HepG2 (cell line): ENCODE measurements around the gene NPTXR. TPM values are rescaled to one million over a fixed set of nuclear protein-coding genes. Genes with fewer than 3 reads are reported as not detected.

Source experiments
- ATAC-seq: fragments of 200-7000 bp; cut with Tn5 transposase; 3 replicates; pipeline ENCODE4 v1.9.1; 2020; ENCODE audit warnings: mild to moderate bottlenecking, moderate library complexity
- BruUV-seq: library from RNA; stranded (reverse); fragments of 400-500 nt; replicated peaks from 2 replicates; lab custom pipeline; 2021; lab: Mats Ljungman, UMichigan
- CTCF ChIA-PET: fragments of 300-600 bp; formaldehyde crosslinking; extraction: SDS; loops from one replicate; lab custom pipeline; 2021; ENCODE audit warnings: low total read pairs, inconsistent platforms, low intra/inter-chr PET ratio; lab: Yijun Ruan, JAX
- POLR2A ChIA-PET: fragments of 350-600 bp; sonication (Branson Sonifier 250); formaldehyde crosslinking; loops from one replicate; lab custom pipeline; 2020; ENCODE audit warnings: antibody characterized with exemption, inconsistent platforms; lab: Yijun Ruan, JAX
- DNase-seq: peaks from one replicate; pipeline ENCODE4 v3.0.0-alpha.2; 2015; ENCODE audit warnings: low spot score
- FAIRE-seq: peaks from 3 replicates; lab custom pipeline; 2011; peaks lifted over from hg19 to GRCh38; lab: Jason Lieb, UNC
- H2AFZ ChIP-seq: one replicate; pipeline ENCODE4 v1.6.1; 2011; ENCODE audit warnings: low read length, inconsistent platforms
- H3K27ac ChIP-seq: fragments of 300-600 bp; 3 replicates; pipeline ENCODE4 v1.8.0; 2011; ENCODE audit warnings: mixed run types, mild to moderate bottlenecking, mixed read lengths, low read length, inconsistent platforms; ENCODE audit not compliant: insufficient read depth; ENCODE audit errors: extremely low read length
- H3K27me3 ChIP-seq, 2 experiments: fragments of 200-600 bp in 1 of 2; 2 replicates in 1 of 2; 3 replicates in 1 of 2; pipeline versions ENCODE4 v1.6.0 to v1.8.0; 2011; ENCODE audit warnings: low read length in 2 of 2, mild to moderate bottlenecking in 2 of 2, moderate library complexity in 2 of 2, inconsistent platforms in 1 of 2; ENCODE audit not compliant: insufficient read depth in 2 of 2, control insufficient read depth in 1 of 2
- H3K36me3 ChIP-seq, 2 experiments: fragments of 200-600 bp in 1 of 2; replicated peaks in 1 of 2; 2 replicates in 1 of 2; 3 replicates in 1 of 2; pipeline versions ENCODE4 v1.5.1 to v1.8.0; 2011; ENCODE audit warnings: low read length in 2 of 2, inconsistent platforms in 1 of 2; ENCODE audit not compliant: insufficient read depth in 2 of 2, control insufficient read depth in 1 of 2
- H3K4me1 ChIP-seq: 2 replicates; pipeline ENCODE4 v1.5.1; 2012; ENCODE audit warnings: low read length, inconsistent platforms; ENCODE audit not compliant: insufficient read depth
- H3K4me2 ChIP-seq: 2 replicates; pipeline ENCODE4 v1.6.0; 2011; ENCODE audit warnings: low read depth, low read length, inconsistent platforms
- H3K4me3 ChIP-seq, 3 experiments: fragments of 200-600 bp in 1 of 3; sonication (generic), shearing (Covaris generic) in 1 of 3; replicated peaks in 1 of 3; 2 replicates each; pipeline ENCODE4 v1.5.1; 2011 to 2016; ENCODE audit warnings: low read length in 3 of 3, inconsistent platforms in 2 of 3, low read depth in 2 of 3, mild to moderate bottlenecking in 2 of 3, control low read depth in 1 of 3, mixed read lengths in 1 of 3; ENCODE audit not compliant: insufficient read depth in 1 of 3
- H3K79me2 ChIP-seq: one replicate; pipeline ENCODE4 v1.6.1; 2011; ENCODE audit warnings: low read length, inconsistent platforms; ENCODE audit not compliant: insufficient read depth
- H3K9ac ChIP-seq: 2 replicates; pipeline ENCODE4 v1.6.0; 2011; ENCODE audit warnings: mild to moderate bottlenecking, low read depth, low read length, inconsistent platforms; ENCODE audit not compliant: insufficient read depth
- H3K9me3 ChIP-seq: 2 replicates; pipeline ENCODE4 v1.5.1; 2012; ENCODE audit warnings: mild to moderate bottlenecking, low read length
- H4K20me1 ChIP-seq: 2 replicates; pipeline ENCODE4 v1.6.0; 2011; ENCODE audit warnings: inconsistent platforms, mild to moderate bottlenecking, low read length, moderate library complexity; ENCODE audit not compliant: insufficient read depth
- AFF4 ChIP-seq: sonication (generic); formaldehyde crosslinking; IDR thresholded peaks from 2 replicates; pipeline ENCODE4 v1.4.0; 2020; ENCODE audit warnings: missing genetic modification reagents
- ESRRA ChIP-seq: sonication (generic); formaldehyde crosslinking; IDR thresholded peaks from 2 replicates; pipeline ENCODE4 v1.5.1; 2020; ENCODE audit warnings: mild to moderate bottlenecking, low read depth, missing genetic modification reagents
- ETS1 ChIP-seq: sonication (generic); formaldehyde crosslinking; IDR thresholded peaks from 2 replicates; pipeline ENCODE4 v1.4.0; 2020; ENCODE audit warnings: missing genetic modification reagents
- HOXA9 ChIP-seq: sonication (generic); formaldehyde crosslinking; IDR thresholded peaks from 2 replicates; pipeline ENCODE4 v1.8.1; 2022; ENCODE audit warnings: missing genetic modification reagents, mild to moderate bottlenecking, moderate library complexity, borderline replicate concordance
- NCOR1 ChIP-seq: fragments of 200-600 bp; sonication (generic); IDR thresholded peaks from 2 replicates; pipeline ENCODE4 v1.7.0; 2017; ENCODE audit warnings: antibody characterized with exemption, low read length, borderline replicate concordance
- PRPF4 ChIP-seq: fragments of 200-400 bp; formaldehyde crosslinking; IDR thresholded peaks from 2 replicates; pipeline ENCODE4 v1.6.1; 2016; ENCODE audit warnings: low read length, low read depth; ENCODE audit not compliant: poor library complexity, severe bottlenecking
- SIX4 ChIP-seq: sonication (generic); formaldehyde crosslinking; IDR thresholded peaks from 2 replicates; pipeline ENCODE4 v1.4.0; 2020; ENCODE audit warnings: missing genetic modification reagents
- ZNF207 ChIP-seq: fragments of 450-650 bp; IDR thresholded peaks from 2 replicates; pipeline ENCODE4 v1.6.1; 2016; ENCODE audit warnings: antibody characterized with exemption, borderline replicate concordance
- ZNF296 ChIP-seq: sonication (generic); formaldehyde crosslinking; conservative IDR thresholded peaks from 2 replicates; pipeline ENCODE4 v1.5.0; 2020; ENCODE audit warnings: mild to moderate bottlenecking, missing genetic modification reagents
- ZNF746 ChIP-seq: sonication (generic); formaldehyde crosslinking; IDR thresholded peaks from 2 replicates; pipeline ENCODE4 v1.8.0; 2022; ENCODE audit warnings: mild to moderate bottlenecking, missing genetic modification reagents
- WGBS: methylation state at CpG from one replicate; pipeline ENCODE4 v1.1.6; 2017; ENCODE audit warnings: low lambda C conversion rate; 5-methylcytosine and 5-hydroxymethylcytosine counted together
- in situ Hi-C: cut with HindIII; loops from 2 replicates; pipeline ENCODE4 v1.10.0; 2017; ENCODE audit warnings: low pct_unique_long_range_greater_than_20kb; ENCODE audit not compliant: extremely low pct_ligation_motif_present
- intact Hi-C: fragments of 100-400 bp; cut with micrococcal nuclease; formaldehyde crosslinking; loops from one replicate; pipeline ENCODE4 v1.10.0; 2022; ENCODE audit not compliant: unreplicated experiment
- polyA plus RNA-seq, 8 experiments: library from polyadenylated mRNA; depleted of rRNA in 3 of 8; stranded (reverse) in 7 of 8; unstranded in 1 of 8; fragments of >200 nt; fragmentation: Illumina TruSeq in 4 of 8; extraction: Trizol in 4 of 8; gene quantifications; 2 replicates each; pipeline versions ENCODE4 v1.2.1 to v1.2.3, GENCODE V29; 2011 to 2016; ENCODE audit warnings: low read depth in 4 of 8, missing spikeins in 1 of 8, mixed read lengths in 1 of 8; ENCODE audit not compliant: insufficient read depth in 1 of 8
- total RNA-seq, 5 experiments: library from RNA; depleted of rRNA; stranded (reverse); fragments of >200 nt; fragmentation: Illumina TruSeq; extraction: Trizol; gene quantifications; 2 replicates each; pipeline ENCODE4 v1.2.3, GENCODE V29; 2016; ENCODE audit warnings: low read depth in 1 of 5

The NPTXR gene
- total and polyA plus RNA-seq, 2 of the 13 experiments (the other 11 are each of a cell fraction or from before 2014, with no cell fraction given), result 2.6 to 4.8 TPM

- no peak for TF ChIP-seq PRPF4
- TF ChIP-seq ESRRA, result no peak
- no peak for TF ChIP-seq AFF4 (CRISPR knock-in tag)
- TF ChIP-seq ZNF207, result no peak
- TF ChIP-seq HOXA9 (CRISPR knock-in tag), result no peak
- TF ChIP-seq ZNF746, result no peak
- no peak for TF ChIP-seq NCOR1
- TF ChIP-seq ZNF296 (CRISPR knock-in tag), result no peak
- no peak for TF ChIP-seq ETS1 (CRISPR knock-in tag)
- no peak for TF ChIP-seq SIX4 (CRISPR knock-in tag)
- DNase-seq (no peak), ATAC-seq (no peak), FAIRE-seq (no peak)
- CTCF ChIA-PET, result no interaction called here
- Histone ChIP-seq H3K27me3 (peaks cover 5 to 55% of the 10 kb centered on the region in 2 experiments; a peak in 4 of 5 replicates), H3K4me2 (no peak overlapping the region), H3K27ac (no peak overlapping the region), H3K4me1 (peaks cover 24% of the 10 kb centered on the region), H4K20me1 (no peaks in the 10 kb centered on the region), H3K4me3 (no peak overlapping the region), H3K36me3 (no peaks in the 10 kb centered on the region), H3K79me2 (no peaks in the 10 kb centered on the region), H2AFZ (no peak overlapping the region), H3K9me3 (no peaks in the 10 kb centered on the region), H3K9ac (no peak overlapping the region)
- POLR2A ChIA-PET, result no interaction called here
- 23% methylated on average over 2 of the region's 2 CpGs for WGBS
- no TSS peak for BruUV-seq
- in situ Hi-C loops, result no loop called here
- intact Hi-C loops, result no loop called here
These were observed 6.6 kb upstream of the NPTXR start for GRCh38 chr22:38850399-38850798.
